ENCODE measurements around the gene LHX2.

Gene LHX2

GRCh38 chr9:124075761-124076160 is 64.2 kb downstream of the LHX2 start:
- no peak overlapping the region for H3K4me3 ChIP-seq (replicated peaks in 1 of 2; ENCODE audit: low read depth in 2 of 2, low read length in 2 of 2)
- DNase-seq (ENCODE audit: low read depth in 2 of 2) = no peak
- TF ChIP-seq CTCF (IDR thresholded peaks at IDR 0.05; ENCODE audit: low read depth, low read length) = no peak

GRCh38 chr9:124077915-124078572 is 66.5 kb downstream of the LHX2 start:
- TF ChIP-seq CTCF (IDR thresholded peaks at IDR 0.05; ENCODE audit: low read depth, low read length) = no peak
- peak; percentile 9 to 43 for DNase-seq (ENCODE audit: low read depth in 2 of 2)
- H3K4me3 ChIP-seq (replicated peaks in 1 of 2; ENCODE audit: low read depth in 2 of 2, low read length in 2 of 2) = no peak overlapping the region

GRCh38 chr9:124078641-124079040 is 67.1 kb downstream of the LHX2 start:
- DNase-seq (ENCODE audit: low read depth in 2 of 2) = peak; percentile 73 to 76
- TF ChIP-seq CTCF (IDR thresholded peaks at IDR 0.05; ENCODE audit: low read depth, low read length) = no peak
- H3K4me3 ChIP-seq (replicated peaks in 1 of 2; ENCODE audit: low read depth in 2 of 2, low read length in 2 of 2) = no peak overlapping the region

- no peak overlapping the region for H3K4me3 ChIP-seq (replicated peaks in 1 of 2; ENCODE audit: low read depth in 2 of 2, low read length in 2 of 2)
- TF ChIP-seq CTCF (IDR thresholded peaks at IDR 0.05; ENCODE audit: low read depth, low read length) = no peak
- peak; percentile 62 to 80 for DNase-seq (ENCODE audit: low read depth in 2 of 2)
Observed at GRCh38 chr9:124079176-124079925, 67.8 kb downstream of the LHX2 start.

- no peak for DNase-seq (ENCODE audit: low read depth in 2 of 2)
- H3K4me3 ChIP-seq (replicated peaks in 1 of 2; ENCODE audit: low read depth in 2 of 2, low read length in 2 of 2) = no peak overlapping the region
- no peak for TF ChIP-seq CTCF (IDR thresholded peaks at IDR 0.05; ENCODE audit: low read depth, low read length)
Observed at GRCh38 chr9:124082622-124083021, 71.1 kb downstream of the LHX2 start.

Data from cardiac fibroblast (primary cell).